Esophagus muscularis mucosa (tissue), 4 donors: ENCODE results near the gene SEMA3G. TPM values are rescaled to one million over a fixed set of nuclear protein-coding genes. Genes with fewer than 3 reads are reported as not detected.

Source experiments
- DNase-seq: peaks from one replicate; pipeline ENCODE4 v3.0.0-alpha.2; 2017; ENCODE audit errors: extremely low spot score
- H3K27ac ChIP-seq, 4 donors: fragments of 200-600 bp; sonication (generic); replicated peaks in 1 of 4; 1 replicate in 3 of 4; 2 replicates in 1 of 4; pipeline ENCODE4 v1.5.1; 2016 to 2019; ENCODE audit warnings: mild to moderate bottlenecking in 1 of 4
- H3K27me3 ChIP-seq, 4 donors: fragments of 200-600 bp; sonication (generic); one replicate each; pipeline versions ENCODE4 v1.5.1 to v1.6.0; 2016 to 2019
- H3K36me3 ChIP-seq, 4 donors: fragments of 200-600 bp; sonication (generic); one replicate each; pipeline ENCODE4 v1.5.1; 2016 to 2019
- H3K4me1 ChIP-seq, 4 donors: fragments of 200-600 bp; sonication (generic); one replicate each; pipeline ENCODE4 v1.5.1; 2016 to 2019
- H3K4me3 ChIP-seq, 4 donors: fragments of 200-600 bp; sonication (generic); 1 replicate in 2 of 4; 2 replicates in 2 of 4; pipeline ENCODE4 v1.5.1; 2016 to 2019; ENCODE audit warnings: mild to moderate bottlenecking in 4 of 4, moderate library complexity in 1 of 4
- H3K9me3 ChIP-seq, 4 donors: fragments of 200-600 bp; sonication (generic); 1 replicate in 3 of 4; 2 replicates in 1 of 4; pipeline ENCODE4 v1.5.1; 2016 to 2019
- EP300 ChIP-seq: sonication (generic); formaldehyde crosslinking; IDR thresholded peaks from one replicate; pipeline ENCODE4 v1.6.1; 2017; ENCODE audit warnings: antibody characterized with exemption
- POLR2A ChIP-seq: fragments of 450-650 bp; IDR thresholded peaks from one replicate; pipeline ENCODE4 v1.6.1; 2017; ENCODE audit warnings: antibody characterized with exemption, moderate library complexity, mild to moderate bottlenecking, low read depth
- POLR2AphosphoS5 ChIP-seq, 2 donors: sonication (generic); formaldehyde crosslinking; IDR thresholded peaks; one replicate each; pipeline ENCODE4 v1.6.1; 2017; ENCODE audit warnings: antibody characterized with exemption in 2 of 2
- WGBS: methylation state at CpG from one replicate; pipeline ENCODE4 v1.1.5; 2018; 5-methylcytosine and 5-hydroxymethylcytosine counted together
- intact Hi-C: fragments of 100-400 bp; cut with DNase I; formaldehyde crosslinking; loops from one replicate; pipeline ENCODE4 v1.15.1; 2023
- total RNA-seq, 4 donors: library from RNA; depleted of rRNA; stranded (reverse); fragments of >200 nt; gene quantifications; one replicate each; pipeline versions ENCODE4 v1.1.0 to v1.2.1, GENCODE V29; 2016
- TF ChIP-seq, protein P1 (sequence below), 3 experiments: fragments of 200-600 bp in 2 of 3; fragments of 450-650 bp in 1 of 3; sonication (generic) in 2 of 3; IDR thresholded peaks; one replicate each; pipeline ENCODE4 v1.5.1; 2017 to 2019; ENCODE audit warnings: antibody characterized with exemption in 3 of 3, mild to moderate bottlenecking in 2 of 3, moderate library complexity in 1 of 3

The SEMA3G gene
- total RNA-seq, 4 donors from 2014 or later, result 7.1 to 39.2 (median 22.2) TPM

DNA sequence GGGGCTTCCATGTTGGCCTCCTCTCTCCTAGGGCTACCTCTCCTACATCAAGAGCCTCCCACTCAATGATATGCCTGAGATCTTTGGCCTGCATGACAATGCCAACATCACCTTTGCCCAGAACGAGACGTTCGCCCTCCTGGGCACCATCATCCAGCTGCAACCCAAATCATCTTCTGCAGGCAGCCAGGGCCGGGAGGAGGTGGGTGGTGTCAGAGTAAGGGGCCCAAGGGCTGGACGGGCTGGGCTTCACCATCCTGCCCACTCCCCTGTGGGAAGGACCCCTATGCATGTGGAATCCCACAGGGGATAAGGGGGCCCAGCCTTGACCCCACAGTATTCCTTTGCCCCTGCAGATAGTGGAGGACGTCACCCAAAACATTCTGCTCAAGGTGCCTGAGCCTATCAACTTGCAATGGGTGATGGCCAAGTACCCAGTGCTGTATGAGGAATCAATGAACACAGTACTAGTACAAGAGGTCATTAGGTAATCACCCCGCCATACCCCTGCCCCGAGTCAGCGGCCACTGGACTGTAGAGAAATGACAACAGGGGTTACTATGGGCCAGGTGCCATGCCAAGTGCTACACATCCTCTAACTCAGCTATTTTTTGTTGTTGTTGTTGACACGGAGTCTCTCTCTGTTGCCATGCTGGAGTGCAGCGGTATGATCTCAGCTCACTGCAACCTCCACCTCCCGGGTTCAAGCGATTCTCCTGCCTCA is 47.1 kb downstream of the SEMA3G start:
- H3K4me3 ChIP-seq, result no peak overlapping the region
- no peaks in the 10 kb centered on the region for H3K9me3 ChIP-seq
- no peaks in the 10 kb centered on the region for H3K27me3 ChIP-seq
- intact Hi-C loops, result no loop called here
- no peak for DNase-seq
- H3K36me3 ChIP-seq, result peaks cover 15 to 60% (median 44%) of the 10 kb centered on the region in 4 donors
- TF ChIP-seq, protein P1, sequence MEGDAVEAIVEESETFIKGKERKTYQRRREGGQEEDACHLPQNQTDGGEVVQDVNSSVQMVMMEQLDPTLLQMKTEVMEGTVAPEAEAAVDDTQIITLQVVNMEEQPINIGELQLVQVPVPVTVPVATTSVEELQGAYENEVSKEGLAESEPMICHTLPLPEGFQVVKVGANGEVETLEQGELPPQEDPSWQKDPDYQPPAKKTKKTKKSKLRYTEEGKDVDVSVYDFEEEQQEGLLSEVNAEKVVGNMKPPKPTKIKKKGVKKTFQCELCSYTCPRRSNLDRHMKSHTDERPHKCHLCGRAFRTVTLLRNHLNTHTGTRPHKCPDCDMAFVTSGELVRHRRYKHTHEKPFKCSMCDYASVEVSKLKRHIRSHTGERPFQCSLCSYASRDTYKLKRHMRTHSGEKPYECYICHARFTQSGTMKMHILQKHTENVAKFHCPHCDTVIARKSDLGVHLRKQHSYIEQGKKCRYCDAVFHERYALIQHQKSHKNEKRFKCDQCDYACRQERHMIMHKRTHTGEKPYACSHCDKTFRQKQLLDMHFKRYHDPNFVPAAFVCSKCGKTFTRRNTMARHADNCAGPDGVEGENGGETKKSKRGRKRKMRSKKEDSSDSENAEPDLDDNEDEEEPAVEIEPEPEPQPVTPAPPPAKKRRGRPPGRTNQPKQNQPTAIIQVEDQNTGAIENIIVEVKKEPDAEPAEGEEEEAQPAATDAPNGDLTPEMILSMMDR (IDR thresholded peaks at IDR 0.05), result no peak
- TF ChIP-seq POLR2AphosphoS5 (IDR thresholded peaks at IDR 0.05), result no peak
- no peak for TF ChIP-seq POLR2A
- no peak for TF ChIP-seq EP300
- no peak overlapping the region for H3K27ac ChIP-seq
- WGBS, result 82% methylated on average over 10 of the region's 13 CpGs
- H3K4me1 ChIP-seq, result no peaks in the 10 kb centered on the region

GRCh38 chr3:52396907-52397591 is 47.9 kb downstream of the SEMA3G start:
- Histone ChIP-seq H3K4me3 (no peak overlapping the region), H3K9me3 (no peaks in the 10 kb centered on the region), H3K27ac (no peak overlapping the region), H3K4me1 (no peaks in the 10 kb centered on the region), H3K27me3 (no peaks in the 10 kb centered on the region), H3K36me3 (peaks cover 7 to 60% (median 43%) of the 10 kb centered on the region in 4 donors)
- no peak for TF ChIP-seq POLR2A
- TF ChIP-seq, protein P1 (IDR thresholded peaks at IDR 0.05), result no peak
- no peak for TF ChIP-seq POLR2AphosphoS5 (IDR thresholded peaks at IDR 0.05)
- TF ChIP-seq EP300, result no peak
- DNase-seq, result no peak
- intact Hi-C loops, result no loop called here
- 98% methylated on average over 6 of the region's 10 CpGs for WGBS

DNA sequence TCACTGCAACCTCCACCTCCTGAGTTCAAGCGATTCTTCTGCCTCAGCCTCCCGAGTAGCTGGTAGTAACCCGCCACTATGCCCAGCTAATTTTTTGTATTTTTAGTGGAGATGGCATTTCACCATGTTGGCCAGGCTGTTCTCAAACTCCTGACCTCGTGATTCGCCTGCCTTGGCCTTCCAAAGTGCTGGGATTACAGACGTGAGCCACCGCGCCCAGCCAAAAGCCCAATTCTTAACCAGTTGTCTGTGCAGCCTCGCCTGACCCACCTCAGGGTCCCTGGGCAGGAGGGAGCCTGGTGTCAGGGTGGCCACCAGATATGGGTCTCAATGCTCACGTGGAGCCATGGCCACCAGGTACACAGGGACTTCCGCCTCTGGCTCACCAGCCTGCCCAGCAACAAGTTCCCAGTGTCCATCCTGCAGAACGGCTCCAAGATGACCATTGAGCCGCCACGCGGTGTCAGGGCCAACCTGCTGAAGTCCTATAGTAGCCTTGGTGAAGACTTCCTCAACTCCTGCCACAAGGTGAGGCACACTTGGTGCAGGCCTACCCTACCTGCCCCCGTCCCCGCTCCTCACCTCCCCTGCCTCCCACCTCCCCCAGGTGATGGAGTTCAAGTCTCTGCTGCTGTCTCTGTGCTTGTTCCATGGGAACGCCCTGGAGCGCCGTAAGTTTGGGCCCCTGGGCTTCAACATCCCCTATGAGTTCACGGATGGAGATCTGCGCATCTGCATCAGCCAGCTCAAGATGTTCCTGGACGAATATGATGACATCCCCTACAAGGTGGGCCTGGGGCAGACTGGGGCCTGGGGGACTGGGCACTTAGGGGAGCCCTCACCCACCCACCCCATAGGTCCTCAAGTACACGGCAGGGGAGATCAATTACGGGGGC is 48.6 kb downstream of the SEMA3G start:
- Histone ChIP-seq H3K4me1 (no peaks in the 10 kb centered on the region), H3K27ac (no peak overlapping the region), H3K4me3 (no peak overlapping the region), H3K36me3 (peaks cover 0 to 60% (median 43%) of the 10 kb centered on the region in 4 donors), H3K27me3 (no peaks in the 10 kb centered on the region), H3K9me3 (no peaks in the 10 kb centered on the region)
- WGBS, result 94% methylated on average over 14 of the region's 25 CpGs
- no peak for TF ChIP-seq EP300
- TF ChIP-seq POLR2AphosphoS5 (IDR thresholded peaks at IDR 0.05), result no peak
- TF ChIP-seq POLR2A, result no peak
- TF ChIP-seq, protein P1 (IDR thresholded peaks at IDR 0.05), result no peak
- DNase-seq, result no peak
- intact Hi-C loops, result no loop called here

DNA sequence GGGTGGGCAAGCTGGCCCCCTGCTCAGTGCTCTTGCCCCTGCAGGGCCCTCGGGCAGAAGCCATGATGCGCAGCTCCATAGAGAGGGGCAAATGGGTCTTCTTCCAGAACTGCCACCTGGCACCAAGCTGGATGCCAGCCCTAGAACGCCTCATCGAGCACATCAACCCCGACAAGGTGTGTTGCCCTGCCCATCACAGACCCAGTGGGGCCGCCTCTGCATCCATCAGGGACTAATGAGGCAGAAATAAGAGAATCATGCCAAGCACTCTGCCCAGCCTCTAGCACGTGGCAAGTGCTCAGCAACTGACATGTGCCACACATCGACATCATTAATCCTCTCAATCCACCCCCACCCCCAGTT is 49.4 kb downstream of the SEMA3G start:
- H3K4me1 ChIP-seq, result no peaks in the 10 kb centered on the region
- DNase-seq, result no peak
- TF ChIP-seq POLR2A, result no peak
- no peak for TF ChIP-seq EP300
- TF ChIP-seq POLR2AphosphoS5 (IDR thresholded peaks at IDR 0.05), result no peak
- TF ChIP-seq, protein P1 (IDR thresholded peaks at IDR 0.05), result no peak
- H3K27me3 ChIP-seq, result no peaks in the 10 kb centered on the region
- intact Hi-C loops, result no loop called here
- WGBS, result 86% methylated on average over 7 of the region's 8 CpGs
- H3K4me3 ChIP-seq, result no peak overlapping the region
- H3K9me3 ChIP-seq, result no peaks in the 10 kb centered on the region
- H3K27ac ChIP-seq, result no peak overlapping the region
- H3K36me3 ChIP-seq, result peaks cover 0 to 60% (median 40%) of the 10 kb centered on the region in 4 donors
